ENCODE results near the gene UMAD1. TPM values are rescaled to one million over a fixed set of nuclear protein-coding genes. Genes with fewer than 3 reads are reported as not detected.

Gene UMAD1
- total and polyA plus RNA-seq, 7 donors = 8.7 to 51.1 (median 15.6) TPM

DNA sequence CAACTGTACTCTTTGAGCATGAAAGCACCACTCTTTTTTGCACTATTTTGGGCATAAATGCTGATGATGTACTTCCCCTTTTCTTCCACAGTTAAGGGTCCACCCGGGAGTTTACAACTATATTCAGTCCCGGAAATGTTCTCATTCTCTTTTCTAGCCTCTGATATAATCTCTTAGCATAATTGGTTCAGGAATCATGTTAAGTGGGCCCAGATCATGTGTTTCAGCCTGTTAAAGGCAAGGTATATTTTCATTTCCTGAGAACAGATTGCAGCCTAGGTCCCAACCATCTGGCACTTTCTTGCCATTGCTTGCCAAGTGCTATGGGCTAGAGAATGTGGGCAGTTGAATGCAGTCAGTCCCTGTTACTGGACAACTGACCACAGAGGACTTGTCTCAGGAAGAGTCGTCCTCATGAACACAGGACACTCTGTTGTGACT is 216.6 kb downstream of the UMAD1 start:
- no peak overlapping the region for H3K27ac ChIP-seq
- no peaks in the 10 kb centered on the region for H3K36me3 ChIP-seq
- peaks cover 0 to 6% (median 0%) of the 10 kb centered on the region in 4 donors for H3K9me3 ChIP-seq
- H3K4me1 ChIP-seq = no peaks in the 10 kb centered on the region
- TF ChIP-seq POLR2A (IDR thresholded peaks at IDR 0.05) = no peak
- no peak for TF ChIP-seq POLR2AphosphoS5 (IDR thresholded peaks at IDR 0.05)
- TF ChIP-seq, protein P1, sequence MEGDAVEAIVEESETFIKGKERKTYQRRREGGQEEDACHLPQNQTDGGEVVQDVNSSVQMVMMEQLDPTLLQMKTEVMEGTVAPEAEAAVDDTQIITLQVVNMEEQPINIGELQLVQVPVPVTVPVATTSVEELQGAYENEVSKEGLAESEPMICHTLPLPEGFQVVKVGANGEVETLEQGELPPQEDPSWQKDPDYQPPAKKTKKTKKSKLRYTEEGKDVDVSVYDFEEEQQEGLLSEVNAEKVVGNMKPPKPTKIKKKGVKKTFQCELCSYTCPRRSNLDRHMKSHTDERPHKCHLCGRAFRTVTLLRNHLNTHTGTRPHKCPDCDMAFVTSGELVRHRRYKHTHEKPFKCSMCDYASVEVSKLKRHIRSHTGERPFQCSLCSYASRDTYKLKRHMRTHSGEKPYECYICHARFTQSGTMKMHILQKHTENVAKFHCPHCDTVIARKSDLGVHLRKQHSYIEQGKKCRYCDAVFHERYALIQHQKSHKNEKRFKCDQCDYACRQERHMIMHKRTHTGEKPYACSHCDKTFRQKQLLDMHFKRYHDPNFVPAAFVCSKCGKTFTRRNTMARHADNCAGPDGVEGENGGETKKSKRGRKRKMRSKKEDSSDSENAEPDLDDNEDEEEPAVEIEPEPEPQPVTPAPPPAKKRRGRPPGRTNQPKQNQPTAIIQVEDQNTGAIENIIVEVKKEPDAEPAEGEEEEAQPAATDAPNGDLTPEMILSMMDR (IDR thresholded peaks at IDR 0.05) = no peak
- TF ChIP-seq EP300 (IDR thresholded peaks at IDR 0.05) = no peak
- DNase-seq = no peak
- H3K4me3 ChIP-seq = no peak overlapping the region
- no peaks in the 10 kb centered on the region for H3K27me3 ChIP-seq
- intact Hi-C loops (cut with DNase I) = no loop called here
- WGBS, 2 donors = 63 to 89% methylated on average over 3 of the region's 3 CpGs

DNA sequence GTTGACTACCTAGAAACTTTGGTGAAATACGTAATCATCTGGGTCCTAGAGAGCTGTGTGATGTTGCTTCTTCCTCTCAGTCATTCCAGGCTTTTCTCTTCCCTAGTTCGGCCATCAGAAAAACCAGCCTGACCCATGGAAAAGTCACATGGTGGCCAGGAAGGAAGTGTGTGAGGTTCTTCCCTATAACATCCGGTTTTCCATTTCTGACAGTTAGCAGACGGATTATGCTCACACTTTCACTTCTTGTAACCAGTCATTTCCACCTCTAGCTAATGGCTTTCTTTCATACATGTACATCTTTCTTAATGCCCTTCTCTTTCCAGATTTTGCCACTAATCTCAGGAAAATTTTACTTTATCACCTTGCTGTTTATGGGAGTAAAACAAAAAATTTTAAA is 218.0 kb downstream of the UMAD1 start:
- TF ChIP-seq, protein P1 (IDR thresholded peaks at IDR 0.05) = no peak
- TF ChIP-seq POLR2AphosphoS5 (IDR thresholded peaks at IDR 0.05) (no peak), POLR2A (IDR thresholded peaks at IDR 0.05) (no peak), EP300 (IDR thresholded peaks at IDR 0.05) (no peak)
- DNase-seq = no peak
- H3K27ac ChIP-seq = no peak overlapping the region
- no peak overlapping the region for H3K4me3 ChIP-seq
- no peaks in the 10 kb centered on the region for H3K4me1 ChIP-seq
- H3K36me3 ChIP-seq = no peaks in the 10 kb centered on the region
- H3K27me3 ChIP-seq = no peaks in the 10 kb centered on the region
- intact Hi-C loops (cut with DNase I) = no loop called here
- 66 to 90% methylated on average over 4 of the region's 4 CpGs for WGBS, 2 donors
- peaks cover 0 to 6% (median 0%) of the 10 kb centered on the region in 4 donors for H3K9me3 ChIP-seq

GRCh38 chr7:7859411-7859810 is 218.9 kb downstream of the UMAD1 start:
- TF ChIP-seq, protein P1 (IDR thresholded peaks at IDR 0.05) = no peak
- TF ChIP-seq EP300 (IDR thresholded peaks at IDR 0.05) (no peak), POLR2AphosphoS5 (IDR thresholded peaks at IDR 0.05) (no peak), POLR2A (IDR thresholded peaks at IDR 0.05) (no peak)
- no peaks in the 10 kb centered on the region for H3K36me3 ChIP-seq
- H3K9me3 ChIP-seq = peaks cover 0 to 6% (median 0%) of the 10 kb centered on the region in 4 donors
- 96 to 98% methylated on average over 4 of the region's 4 CpGs for WGBS, 2 donors
- H3K4me1 ChIP-seq = no peaks in the 10 kb centered on the region
- intact Hi-C loops (cut with DNase I) = no loop called here
- DNase-seq = no peak
- H3K4me3 ChIP-seq = no peak overlapping the region
- no peak overlapping the region for H3K27ac ChIP-seq
- H3K27me3 ChIP-seq = no peaks in the 10 kb centered on the region

DNA sequence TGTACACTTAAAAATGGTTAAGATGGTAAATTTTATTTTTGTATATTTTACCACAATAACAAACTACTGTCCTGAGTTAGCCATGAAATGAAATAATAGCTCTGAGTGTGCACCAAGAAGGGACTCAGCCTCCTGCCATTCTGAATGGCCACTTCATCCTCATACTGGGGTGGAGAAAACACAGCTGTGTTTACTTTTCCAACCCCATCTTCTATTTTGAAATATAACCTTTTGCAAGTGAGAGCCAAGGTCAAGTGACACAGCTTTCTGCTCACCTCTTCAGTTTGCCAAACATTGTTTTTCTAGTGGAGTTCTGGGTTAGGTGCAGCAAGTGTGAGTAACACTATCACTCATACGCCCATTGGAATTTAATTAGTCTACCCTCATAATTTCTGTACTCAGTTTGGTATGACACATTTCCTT is 220.7 kb downstream of the UMAD1 start:
- Histone ChIP-seq H3K4me3 (no peak overlapping the region), H3K36me3 (no peaks in the 10 kb centered on the region), H3K27me3 (no peaks in the 10 kb centered on the region), H3K27ac (no peak overlapping the region), H3K9me3 (no peaks in the 10 kb centered on the region), H3K4me1 (no peaks in the 10 kb centered on the region)
- WGBS, 2 donors = 72 to 79% methylated on average over 1 of the region's 1 CpG
- TF ChIP-seq POLR2AphosphoS5 (IDR thresholded peaks at IDR 0.05) = peak in 1 of 4 donors; percentile 23
- TF ChIP-seq POLR2A (IDR thresholded peaks at IDR 0.05) = no peak
- TF ChIP-seq, protein P1 (IDR thresholded peaks at IDR 0.05) = no peak
- no peak for TF ChIP-seq EP300 (IDR thresholded peaks at IDR 0.05)
- no peak for DNase-seq
- intact Hi-C loops (cut with DNase I) = no loop called here

GRCh38 chr7:7862393-7862792 is 221.8 kb downstream of the UMAD1 start:
- TF ChIP-seq, protein P1 (IDR thresholded peaks at IDR 0.05) = no peak
- no peak for TF ChIP-seq POLR2A (IDR thresholded peaks at IDR 0.05)
- TF ChIP-seq POLR2AphosphoS5 (IDR thresholded peaks at IDR 0.05) = no peak
- no peak for TF ChIP-seq EP300 (IDR thresholded peaks at IDR 0.05)
- intact Hi-C loops (cut with DNase I) = no loop called here
- no peak overlapping the region for H3K27ac ChIP-seq
- WGBS, 2 donors = 69 to 74% methylated on average over 2 of the region's 2 CpGs
- DNase-seq = no peak
- no peaks in the 10 kb centered on the region for H3K9me3 ChIP-seq
- H3K27me3 ChIP-seq = no peaks in the 10 kb centered on the region
- peaks cover 0 to 3% (median 0%) of the 10 kb centered on the region in 4 donors for H3K4me1 ChIP-seq
- no peak overlapping the region for H3K4me3 ChIP-seq
- no peaks in the 10 kb centered on the region for H3K36me3 ChIP-seq

Measured in sigmoid colon (tissue), 7 donors.